22Rv1 (cell line): ENCODE results near the gene NXT1.

Experiments
- CTCF ChIP-seq: fragments of 450-650 bp; IDR thresholded peaks from 2 replicates; pipeline ENCODE4 v1.5.1; 2017; ENCODE audit warnings: mild to moderate bottlenecking
- ZFX ChIP-seq: fragments of 450-650 bp; IDR thresholded peaks from 2 replicates; pipeline ENCODE4 v1.6.1; 2017; ENCODE audit warnings: antibody characterized with exemption, borderline replicate concordance

GRCh38 chr20:23393996-23394775 is 43.6 kb downstream of the NXT1 start:
- TF ChIP-seq CTCF = no peak
- TF ChIP-seq ZFX = no peak
